A549 (cell line): Measurements from ENCODE around the gene TMEM200C. TPM values are rescaled to one million over a fixed set of nuclear protein-coding genes. Genes with fewer than 3 reads are reported as not detected.

ENCODE experiments used
- ATAC-seq, 2 experiments: fragments of 200-7000 bp in 1 of 2; fragments of >200 bp in 1 of 2; cut with Nextera tagmentation in 1 of 2; cut with Tn5 transposase in 1 of 2; 3 replicates each; pipeline versions ENCODE4 v1.8.0 to v1.9.1; 2018 to 2020; ENCODE audit warnings: mild to moderate bottlenecking in 1 of 2, moderate library complexity in 1 of 2
- CTCF ChIA-PET: fragments of 300-600 bp; sonication (Branson Sonifier 250); formaldehyde crosslinking; extraction: SDS; loops from one replicate; lab custom pipeline; 2021; ENCODE audit warnings: antibody characterized with exemption, inconsistent platforms; lab: Yijun Ruan, JAX
- POLR2A ChIA-PET: fragments of 350-600 bp; formaldehyde crosslinking; extraction: SDS; loops from one replicate; lab custom pipeline; 2021; ENCODE audit warnings: antibody characterized with exemption, inconsistent platforms; lab: Yijun Ruan, JAX
- DNase-seq, 2 experiments: peaks; one replicate each; pipeline versions ENCODE4 v3.0.0 to v3.0.0-alpha.2; 2011 to 2016; ENCODE audit warnings: low read depth in 1 of 2, low spot score in 1 of 2
- FAIRE-seq: peaks from 2 replicates; lab custom pipeline; 2011; peaks lifted over from hg19 to GRCh38; lab: Jason Lieb, UNC
- H3K27ac ChIP-seq, 2 experiments: fragments of >200 bp; sonication (Bioruptor Twin); formaldehyde crosslinking; 3 replicates each; pipeline ENCODE4 v1.5.1; 2016 to 2017
- H3K4me1 ChIP-seq: fragments of >200 bp; sonication (Bioruptor Twin); formaldehyde crosslinking; 3 replicates; pipeline ENCODE4 v1.6.1; 2016
- H3K4me2 ChIP-seq: fragments of >200 bp; sonication (Bioruptor Twin); formaldehyde crosslinking; 3 replicates; pipeline ENCODE4 v1.6.1; 2016
- H3K4me3 ChIP-seq: fragments of >200 bp; sonication (Bioruptor Twin); formaldehyde crosslinking; 3 replicates; pipeline ENCODE4 v1.5.1; 2016
- H3K9me3 ChIP-seq: fragments of >200 bp; sonication (Bioruptor Twin); formaldehyde crosslinking; 3 replicates; pipeline ENCODE4 v1.6.1; 2016
- BCL3 ChIP-seq: fragments of >200 bp; sonication (Bioruptor Twin); formaldehyde crosslinking; IDR thresholded peaks from 3 replicates; pipeline ENCODE4 v1.6.1; 2016
- CEBPB ChIP-seq, 2 experiments: fragments of >200 bp in 1 of 2; sonication (Bioruptor Twin) in 1 of 2; formaldehyde crosslinking in 1 of 2; IDR thresholded peaks; 2 replicates each; pipeline ENCODE4 v1.6.1; 2012 to 2016
- CHD2 ChIP-seq: fragments of 150-350 bp; IDR thresholded peaks from 2 replicates; pipeline ENCODE4 v1.6.1; 2014; ENCODE audit warnings: low read length; ENCODE audit not compliant: partially characterized antibody
- CTCF ChIP-seq: fragments of >200 bp; sonication (Bioruptor Twin); formaldehyde crosslinking; IDR thresholded peaks from 3 replicates; pipeline ENCODE4 v1.5.1; 2016
- EP300 ChIP-seq, 2 experiments: fragments of >200 bp; sonication (Bioruptor Twin); formaldehyde crosslinking; IDR thresholded peaks; 2 replicates in 1 of 2; 3 replicates in 1 of 2; pipeline ENCODE4 v1.6.1; 2016 to 2017
- FOSL2 ChIP-seq, 2 experiments: fragments of 450-650 bp in 1 of 2; fragments of >200 bp in 1 of 2; sonication (Bioruptor Twin) in 1 of 2; formaldehyde crosslinking; IDR thresholded peaks; 2 replicates each; pipeline versions ENCODE4 v1.5.0 to v1.6.1; 2016 to 2020; ENCODE audit warnings: mild to moderate bottlenecking in 1 of 2, moderate library complexity in 1 of 2
- GATA3 ChIP-seq: IDR thresholded peaks from 2 replicates; pipeline ENCODE4 v1.6.1; 2012; ENCODE audit warnings: borderline replicate concordance
- HES2 ChIP-seq: fragments of >200 bp; sonication (Bioruptor Twin); formaldehyde crosslinking; IDR thresholded peaks from 2 replicates; pipeline ENCODE4 v1.6.1; 2016
- HOXB5 ChIP-seq: fragments of 250-450 bp; sonication (Bioruptor Pico); IDR thresholded peaks from 2 replicates; pipeline ENCODE4 v1.5.0; 2020; ENCODE audit warnings: mild to moderate bottlenecking, moderate library complexity
- JUN ChIP-seq, 2 experiments: fragments of >200 bp; sonication (Bioruptor Twin); formaldehyde crosslinking; IDR thresholded peaks; 2 replicates in 1 of 2; 3 replicates in 1 of 2; pipeline ENCODE4 v1.6.1; 2016 to 2017
- JUNB ChIP-seq: fragments of >200 bp; sonication (Bioruptor Twin); formaldehyde crosslinking; IDR thresholded peaks from 2 replicates; pipeline ENCODE4 v1.6.1; 2016
- KDM1A ChIP-seq: fragments of 200-600 bp; sonication (generic); IDR thresholded peaks from 2 replicates; pipeline ENCODE4 v1.6.1; 2016; ENCODE audit warnings: low read depth, mild to moderate bottlenecking
- MAFK ChIP-seq: fragments of 450-650 bp; IDR thresholded peaks from 2 replicates; pipeline ENCODE4 v1.6.1; 2014; ENCODE audit not compliant: partially characterized antibody
- NPAS2 ChIP-seq: fragments of 250-450 bp; sonication (Bioruptor Pico); IDR thresholded peaks from 2 replicates; pipeline ENCODE4 v1.8.0; 2022; ENCODE audit warnings: mild to moderate bottlenecking, moderate library complexity, borderline replicate concordance
- PHF8 ChIP-seq: fragments of 200-600 bp; sonication (generic); IDR thresholded peaks from 2 replicates; pipeline ENCODE4 v1.6.1; 2016; ENCODE audit warnings: low read depth, mild to moderate bottlenecking, antibody characterized with exemption, moderate library complexity, borderline replicate concordance
- RAD21 ChIP-seq, 2 experiments: fragments of >200 bp in 1 of 2; sonication (Bioruptor Twin) in 1 of 2; formaldehyde crosslinking in 1 of 2; IDR thresholded peaks in 1 of 2; conservative IDR thresholded peaks in 1 of 2; 2 replicates in 1 of 2; 3 replicates in 1 of 2; pipeline ENCODE4 v1.6.1; 2012 to 2018; ENCODE audit warnings: inconsistent platforms in 1 of 2
- REST ChIP-seq: fragments of 200-600 bp; sonication (generic); IDR thresholded peaks from 2 replicates; pipeline ENCODE4 v1.6.1; 2016; ENCODE audit warnings: antibody characterized with exemption, mild to moderate bottlenecking, moderate library complexity
- ZSCAN20 ChIP-seq: fragments of 250-450 bp; sonication (Bioruptor Pico); IDR thresholded peaks from 2 replicates; pipeline ENCODE4 v1.8.0; 2022; ENCODE audit warnings: mild to moderate bottlenecking, moderate library complexity
- WGBS: methylation state at CpG from one replicate; pipeline ENCODE4 v1.1.6; 2017; ENCODE audit errors: missing lambda C conversion rate; 5-methylcytosine and 5-hydroxymethylcytosine counted together
- polyA plus RNA-seq, 4 experiments: library from polyadenylated mRNA; depleted of rRNA in 3 of 4; stranded (reverse); fragments of >200 nt; fragmentation: RNase III in 1 of 4; extraction: RNeasy Plus Mini Kit Qiagen cat#74134 plus additional on column Dnase treatment in 1 of 4; gene quantifications; 2 replicates in 3 of 4; 3 replicates in 1 of 4; pipeline ENCODE4 v1.2.3, GENCODE V29; 2011 to 2017

Gene TMEM200C
- polyA plus RNA-seq, 2 of the 4 experiments (the other 2 are of a cell fraction) = not detected

- no peak for TF ChIP-seq HOXB5
- TF ChIP-seq NPAS2 = no peak
- no peak for ATAC-seq
- DNase-seq = no peak
- 32% methylated on average over 10 of the region's 10 CpGs for WGBS
- no peak for FAIRE-seq
- Histone ChIP-seq H3K4me1 (peaks cover 17% of the 10 kb centered on the region; the same call in 2 of the 3 replicates), H3K27ac (no peak overlapping the region), H3K9me3 (0 out of 3 replicates have a peak, but pooled peaks cover 2% of the 10 kb centered on the region), H3K4me3 (no peak overlapping the region), H3K4me2 (no peak overlapping the region)
- ChIA-PET CTCF (interaction anchor here (1.9 kb wide), 1 partner anchor 24 kb away, joined by 5 read pairs; no protein-coding TSS in a partner anchor), POLR2A (no interaction called here)
Measured at GRCh38 chr18:5903386-5903785, 8.1 kb upstream of the TMEM200C start.

- ATAC-seq = peak; percentile 79 to 90
- POLR2A ChIA-PET = no interaction called here
- FAIRE-seq = no peak
- TF ChIP-seq KDM1A = no peak
- TF ChIP-seq CTCF = no peak
- no peak for TF ChIP-seq RAD21 (conservative IDR thresholded peaks at IDR 0.05 in 1 of 2, IDR thresholded peaks at IDR 0.05 in 1 of 2)
- TF ChIP-seq JUN (IDR thresholded peaks at IDR 0.05) = peak; percentile 62 to 80; a peak in 3 of 5 replicates
- peak; percentile 70 for TF ChIP-seq FOSL2 (IDR thresholded peaks at IDR 0.05)
- TF ChIP-seq FOSL2 (CRISPR knock-in tag; IDR thresholded peaks at IDR 0.05) = peak; percentile 75
- peak; percentile 77 for TF ChIP-seq JUNB
- no peak for TF ChIP-seq MAFK
- TF ChIP-seq CEBPB (IDR thresholded peaks at IDR 0.05) = peak; percentile 72 to 81
- no peak for TF ChIP-seq PHF8
- TF ChIP-seq EP300 (IDR thresholded peaks at IDR 0.05) = peak; percentile 36 to 60; a peak in 2 of 5 replicates
- peak; percentile 44; the same call in 1 of the 3 replicates for TF ChIP-seq BCL3
- TF ChIP-seq ZSCAN20 = no peak
- no peak for TF ChIP-seq CHD2
- TF ChIP-seq REST = no peak
- peak; percentile 81 for TF ChIP-seq GATA3
- 0 out of 2 replicates have a peak, but pooled peaks have one; percentile 15 for TF ChIP-seq HES2
- TF ChIP-seq NPAS2 = no peak
- TF ChIP-seq, all 56 proteins: peak for 8
- H3K4me3 ChIP-seq = no peak overlapping the region
- peak overlapping the region; percentile 68 for H3K4me2 ChIP-seq
- H3K9me3 ChIP-seq = 0 out of 3 replicates have a peak, but pooled peaks cover 2% of the 10 kb centered on the region
- peak overlapping the region in 1 of 2 experiments; percentile 30; a peak in 1 of 6 replicates for H3K27ac ChIP-seq
- CTCF ChIA-PET = interaction anchor here (0.6 to 3.0 kb wide), 2 partner anchors 10 to 446 kb away, joined by 6 to 9 read pairs; no protein-coding TSS in a partner anchor
- peaks cover 17% of the 10 kb centered on the region; the same call in 2 of the 3 replicates for H3K4me1 ChIP-seq
- peak; percentile 28 to 72 for DNase-seq
- 2% methylated on average over 6 of the region's 6 CpGs for WGBS
Measured at GRCh38 chr18:5900262-5900661, 4.9 kb upstream of the TMEM200C start.
